Stomach (tissue), 4 donors: ENCODE measurements around the gene CHTF18.

Experiments used
- EP300 ChIP-seq: sonication (generic); formaldehyde crosslinking; IDR thresholded peaks from one replicate; pipeline ENCODE4 v1.6.1; 2017; ENCODE audit warnings: antibody characterized with exemption
- POLR2A ChIP-seq, 4 donors: fragments of 450-650 bp; IDR thresholded peaks; one replicate each; pipeline ENCODE4 v1.6.1; 2016; ENCODE audit warnings: antibody characterized with exemption in 4 of 4, control low read depth in 2 of 4, mild to moderate bottlenecking in 1 of 4, moderate library complexity in 1 of 4
- POLR2AphosphoS5 ChIP-seq, 3 donors: sonication (generic); formaldehyde crosslinking; IDR thresholded peaks; one replicate each; pipeline ENCODE4 v1.6.1; 2016; ENCODE audit warnings: antibody characterized with exemption in 3 of 3
- TF ChIP-seq, protein P1 (sequence below), 7 experiments: fragments of 450-650 bp in 4 of 7; fragments of 200-600 bp in 3 of 7; sonication (generic) in 3 of 7; IDR thresholded peaks; one replicate each; pipeline ENCODE4 v1.5.1; 2016 to 2019; ENCODE audit warnings: antibody characterized with exemption in 7 of 7, control low read depth in 2 of 7, mild to moderate bottlenecking in 1 of 7

DNA sequence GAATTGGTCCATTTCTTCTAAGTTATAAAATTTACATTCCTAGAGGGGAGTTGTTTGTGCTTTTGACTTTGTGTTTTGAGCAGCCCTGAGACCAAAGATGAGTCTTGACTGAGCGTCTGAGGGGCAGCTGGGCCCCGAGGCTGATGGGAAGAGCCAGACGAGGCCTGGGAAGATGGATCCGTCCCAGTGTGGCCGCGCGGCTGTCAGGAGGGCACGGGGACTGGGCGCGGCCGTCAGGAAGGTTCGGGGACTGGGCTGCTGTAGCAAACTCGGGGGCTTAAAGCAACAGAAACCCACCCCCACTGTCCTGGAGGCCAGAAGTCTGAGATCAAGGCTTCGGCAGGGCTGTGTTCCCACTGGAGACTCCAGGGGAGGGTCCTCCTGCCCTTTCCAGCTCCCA, 50.3 kb downstream of the CHTF18 start:
- no peak for TF ChIP-seq POLR2AphosphoS5 (IDR thresholded peaks at IDR 0.05)
- TF ChIP-seq, protein P1, sequence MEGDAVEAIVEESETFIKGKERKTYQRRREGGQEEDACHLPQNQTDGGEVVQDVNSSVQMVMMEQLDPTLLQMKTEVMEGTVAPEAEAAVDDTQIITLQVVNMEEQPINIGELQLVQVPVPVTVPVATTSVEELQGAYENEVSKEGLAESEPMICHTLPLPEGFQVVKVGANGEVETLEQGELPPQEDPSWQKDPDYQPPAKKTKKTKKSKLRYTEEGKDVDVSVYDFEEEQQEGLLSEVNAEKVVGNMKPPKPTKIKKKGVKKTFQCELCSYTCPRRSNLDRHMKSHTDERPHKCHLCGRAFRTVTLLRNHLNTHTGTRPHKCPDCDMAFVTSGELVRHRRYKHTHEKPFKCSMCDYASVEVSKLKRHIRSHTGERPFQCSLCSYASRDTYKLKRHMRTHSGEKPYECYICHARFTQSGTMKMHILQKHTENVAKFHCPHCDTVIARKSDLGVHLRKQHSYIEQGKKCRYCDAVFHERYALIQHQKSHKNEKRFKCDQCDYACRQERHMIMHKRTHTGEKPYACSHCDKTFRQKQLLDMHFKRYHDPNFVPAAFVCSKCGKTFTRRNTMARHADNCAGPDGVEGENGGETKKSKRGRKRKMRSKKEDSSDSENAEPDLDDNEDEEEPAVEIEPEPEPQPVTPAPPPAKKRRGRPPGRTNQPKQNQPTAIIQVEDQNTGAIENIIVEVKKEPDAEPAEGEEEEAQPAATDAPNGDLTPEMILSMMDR (IDR thresholded peaks at IDR 0.05) = no peak
- no peak for TF ChIP-seq POLR2A (IDR thresholded peaks at IDR 0.05)
- TF ChIP-seq EP300 = no peak
